ENCODE measurements around the gene TANGO6.
"Not testable (repeated sequence)": the region's sequence is repeated elsewhere in the genome, so short reads cannot be mapped to it uniquely, and the experiment has no call there.

The TANGO6 gene

GRCh38 chr16:69116906-69117305 lies 273.6 kb downstream of the TANGO6 start:
- H3K27me3 ChIP-seq (ENCODE audit: insufficient read depth, low read length): no peaks in the 10 kb centered on the region
- no peak overlapping the region for H3K9ac ChIP-seq (ENCODE audit: low read depth, low read length)
- peaks cover 94% of the 10 kb centered on the region for H3K36me3 ChIP-seq (ENCODE audit: insufficient read depth, low read depth, low read length)
- H3K4me3 ChIP-seq (ENCODE audit: low read length): no peak overlapping the region
- H3K9me3 ChIP-seq (ENCODE audit: insufficient read depth, low read depth, low read length): no peaks in the 10 kb centered on the region
- no peak overlapping the region for H3K27ac ChIP-seq (ENCODE audit: low read length)
- no peaks in the 10 kb centered on the region for H3K4me1 ChIP-seq (ENCODE audit: insufficient read depth, low read length)

GRCh38 chr16:69118468-69118867 lies 275.1 kb downstream of the TANGO6 start:
- Histone ChIP-seq H3K4me3 (ENCODE audit: low read length) (no peak overlapping the region), H3K4me1 (ENCODE audit: insufficient read depth, low read length) (no peaks in the 10 kb centered on the region), H3K9ac (ENCODE audit: low read depth, low read length) (no peak overlapping the region), H3K27me3 (ENCODE audit: insufficient read depth, low read length) (no peaks in the 10 kb centered on the region), H3K9me3 (ENCODE audit: insufficient read depth, low read depth, low read length) (no peaks in the 10 kb centered on the region), H3K27ac (ENCODE audit: low read length) (no peak overlapping the region), H3K36me3 (ENCODE audit: insufficient read depth, low read depth, low read length) (peaks cover 79% of the 10 kb centered on the region)

GRCh38 chr16:69118994-69119393 lies 275.7 kb downstream of the TANGO6 start:
- no peak overlapping the region for H3K9ac ChIP-seq (ENCODE audit: low read depth, low read length)
- no peak overlapping the region for H3K4me3 ChIP-seq (ENCODE audit: low read length)
- peaks cover 74% of the 10 kb centered on the region for H3K36me3 ChIP-seq (ENCODE audit: insufficient read depth, low read depth, low read length)
- H3K4me1 ChIP-seq (ENCODE audit: insufficient read depth, low read length): no peaks in the 10 kb centered on the region
- no peaks in the 10 kb centered on the region for H3K9me3 ChIP-seq (ENCODE audit: insufficient read depth, low read depth, low read length)
- H3K27ac ChIP-seq (ENCODE audit: low read length): no peak overlapping the region
- H3K27me3 ChIP-seq (ENCODE audit: insufficient read depth, low read length): no peaks in the 10 kb centered on the region

- H3K9me3 ChIP-seq (ENCODE audit: insufficient read depth, low read depth, low read length): no peaks in the 10 kb centered on the region
- no peak overlapping the region for H3K27ac ChIP-seq (ENCODE audit: low read length)
- H3K9ac ChIP-seq (ENCODE audit: low read depth, low read length): no peak overlapping the region
- no peaks in the 10 kb centered on the region for H3K4me1 ChIP-seq (ENCODE audit: insufficient read depth, low read length)
- no peak overlapping the region for H3K4me3 ChIP-seq (ENCODE audit: low read length)
- no peaks in the 10 kb centered on the region for H3K27me3 ChIP-seq (ENCODE audit: insufficient read depth, low read length)
- peaks cover 68% of the 10 kb centered on the region for H3K36me3 ChIP-seq (ENCODE audit: insufficient read depth, low read depth, low read length)
Measured at GRCh38 chr16:69119536-69119935, 276.2 kb downstream of the TANGO6 start.

GRCh38 chr16:69120096-69120664 lies 276.8 kb downstream of the TANGO6 start:
- Histone ChIP-seq H3K9me3 (ENCODE audit: insufficient read depth, low read depth, low read length) (no peaks in the 10 kb centered on the region), H3K27me3 (ENCODE audit: insufficient read depth, low read length) (no peaks in the 10 kb centered on the region), H3K27ac (ENCODE audit: low read length) (no peak overlapping the region), H3K4me3 (ENCODE audit: low read length) (no peak overlapping the region), H3K4me1 (ENCODE audit: insufficient read depth, low read length) (no peaks in the 10 kb centered on the region), H3K36me3 (ENCODE audit: insufficient read depth, low read depth, low read length) (peaks cover 62% of the 10 kb centered on the region), H3K9ac (ENCODE audit: low read depth, low read length) (no peak overlapping the region)

- Histone ChIP-seq H3K9me3 (ENCODE audit: insufficient read depth, low read depth, low read length) (no peaks in the 10 kb centered on the region), H3K4me3 (ENCODE audit: low read length) (no peak overlapping the region), H3K9ac (ENCODE audit: low read depth, low read length) (no peak overlapping the region), H3K27ac (ENCODE audit: low read length) (no peak overlapping the region), H3K4me1 (ENCODE audit: insufficient read depth, low read length) (no peaks in the 10 kb centered on the region), H3K36me3 (ENCODE audit: insufficient read depth, low read depth, low read length) (peaks cover 45% of the 10 kb centered on the region), H3K27me3 (ENCODE audit: insufficient read depth, low read length) (no peaks in the 10 kb centered on the region)
Measured at GRCh38 chr16:69123910-69124309, 280.6 kb downstream of the TANGO6 start.

- H3K4me3 ChIP-seq (ENCODE audit: low read length); H3K4me1 ChIP-seq (ENCODE audit: insufficient read depth, low read length); H3K27me3 ChIP-seq (ENCODE audit: insufficient read depth, low read length); H3K9me3 ChIP-seq (ENCODE audit: insufficient read depth, low read depth, low read length); H3K27ac ChIP-seq (ENCODE audit: low read length); H3K9ac ChIP-seq (ENCODE audit: low read depth, low read length): not testable (repeated sequence)
- peaks cover 40% of the 10 kb centered on the region for H3K36me3 ChIP-seq (ENCODE audit: insufficient read depth, low read depth, low read length)
Measured at GRCh38 chr16:69124406-69124805, 281.1 kb downstream of the TANGO6 start.

GRCh38 chr16:69124961-69125360 lies 281.6 kb downstream of the TANGO6 start:
- not testable (repeated sequence) for H3K9me3 ChIP-seq (ENCODE audit: insufficient read depth, low read depth, low read length); H3K27ac ChIP-seq (ENCODE audit: low read length); H3K27me3 ChIP-seq (ENCODE audit: insufficient read depth, low read length); H3K4me3 ChIP-seq (ENCODE audit: low read length); H3K9ac ChIP-seq (ENCODE audit: low read depth, low read length); H3K4me1 ChIP-seq (ENCODE audit: insufficient read depth, low read length)
- peaks cover 35% of the 10 kb centered on the region for H3K36me3 ChIP-seq (ENCODE audit: insufficient read depth, low read depth, low read length)

GRCh38 chr16:69126221-69126620 lies 282.9 kb downstream of the TANGO6 start:
- Histone ChIP-seq H3K27me3 (ENCODE audit: insufficient read depth, low read length) (no peaks in the 10 kb centered on the region), H3K27ac (ENCODE audit: low read length) (no peak overlapping the region), H3K9ac (ENCODE audit: low read depth, low read length) (no peak overlapping the region), H3K4me1 (ENCODE audit: insufficient read depth, low read length) (peaks cover 5% of the 10 kb centered on the region; the same call in 1 of the 2 replicates), H3K4me3 (ENCODE audit: low read length) (no peak overlapping the region), H3K36me3 (ENCODE audit: insufficient read depth, low read depth, low read length) (peaks cover 32% of the 10 kb centered on the region), H3K9me3 (ENCODE audit: insufficient read depth, low read depth, low read length) (no peaks in the 10 kb centered on the region)

- H3K9ac ChIP-seq (ENCODE audit: low read depth, low read length); H3K4me3 ChIP-seq (ENCODE audit: low read length); H3K27me3 ChIP-seq (ENCODE audit: insufficient read depth, low read length); H3K27ac ChIP-seq (ENCODE audit: low read length); H3K9me3 ChIP-seq (ENCODE audit: insufficient read depth, low read depth, low read length); H3K4me1 ChIP-seq (ENCODE audit: insufficient read depth, low read length): not testable (repeated sequence)
- H3K36me3 ChIP-seq (ENCODE audit: insufficient read depth, low read depth, low read length): peaks cover 31% of the 10 kb centered on the region
Measured at GRCh38 chr16:69126801-69127200, 283.5 kb downstream of the TANGO6 start.

GRCh38 chr16:69127966-69128510 lies 284.7 kb downstream of the TANGO6 start:
- H3K27me3 ChIP-seq (ENCODE audit: insufficient read depth, low read length): no peaks in the 10 kb centered on the region
- no peaks in the 10 kb centered on the region for H3K9me3 ChIP-seq (ENCODE audit: insufficient read depth, low read depth, low read length)
- H3K4me1 ChIP-seq (ENCODE audit: insufficient read depth, low read length): peaks cover 5% of the 10 kb centered on the region; the same call in 1 of the 2 replicates
- peaks cover 31% of the 10 kb centered on the region for H3K36me3 ChIP-seq (ENCODE audit: insufficient read depth, low read depth, low read length)
- H3K27ac ChIP-seq (ENCODE audit: low read length): no peak overlapping the region
- H3K9ac ChIP-seq (ENCODE audit: low read depth, low read length): no peak overlapping the region
- no peak overlapping the region for H3K4me3 ChIP-seq (ENCODE audit: low read length)

- H3K36me3 ChIP-seq (ENCODE audit: insufficient read depth, low read depth, low read length): peaks cover 47% of the 10 kb centered on the region
- H3K27ac ChIP-seq (ENCODE audit: low read length): no peak overlapping the region
- H3K9me3 ChIP-seq (ENCODE audit: insufficient read depth, low read depth, low read length): no peaks in the 10 kb centered on the region
- H3K4me1 ChIP-seq (ENCODE audit: insufficient read depth, low read length): peaks cover 14% of the 10 kb centered on the region
- H3K4me3 ChIP-seq (ENCODE audit: low read length): peak overlapping the region; percentile 99; the same call in 1 of the 2 replicates
- H3K27me3 ChIP-seq (ENCODE audit: insufficient read depth, low read length): no peaks in the 10 kb centered on the region
- peak overlapping the region; percentile 100; the same call in 1 of the 2 replicates for H3K9ac ChIP-seq (ENCODE audit: low read depth, low read length)
Measured at GRCh38 chr16:69130461-69130860, 287.1 kb downstream of the TANGO6 start.

All from iPS-20b (cell line).